ENCODE measurements around the gene ADGRL3.

Gene ADGRL3

GRCh38 chr4:61427099-61427817 lies 227.1 kb downstream of the ADGRL3 start:
- Mint-ChIP-seq H3K9me3 (peaks cover 10% of the 10 kb centered on the region), H3K27ac (no peak overlapping the region), H3K27me3 (no peaks in the 10 kb centered on the region), H3K4me3 (no peak overlapping the region), H3K4me1 (ENCODE audit: low read depth) (no peaks in the 10 kb centered on the region), H3K36me3 (ENCODE audit: low read depth) (no peaks in the 10 kb centered on the region)

- Mint-ChIP-seq H3K27ac (no peak overlapping the region), H3K9me3 (peaks cover 10% of the 10 kb centered on the region), H3K27me3 (no peaks in the 10 kb centered on the region), H3K4me3 (no peak overlapping the region), H3K36me3 (ENCODE audit: low read depth) (no peaks in the 10 kb centered on the region), H3K4me1 (ENCODE audit: low read depth) (no peaks in the 10 kb centered on the region)
Observed at GRCh38 chr4:61427818-61428495, 227.8 kb downstream of the ADGRL3 start.

- Mint-ChIP-seq H3K27me3 (no peaks in the 10 kb centered on the region), H3K9me3 (peaks cover 3% of the 10 kb centered on the region), H3K36me3 (ENCODE audit: low read depth) (no peaks in the 10 kb centered on the region), H3K27ac (no peak overlapping the region), H3K4me1 (ENCODE audit: low read depth) (no peaks in the 10 kb centered on the region), H3K4me3 (no peak overlapping the region)
Observed at GRCh38 chr4:61428950-61429349, 228.8 kb downstream of the ADGRL3 start.

GRCh38 chr4:61431131-61431530 lies 231.0 kb downstream of the ADGRL3 start:
- H3K4me1 Mint-ChIP-seq (ENCODE audit: low read depth), result no peaks in the 10 kb centered on the region
- H3K9me3 Mint-ChIP-seq, result peaks cover 3% of the 10 kb centered on the region

GRCh38 chr4:61437923-61438322 lies 237.8 kb downstream of the ADGRL3 start:
- Mint-ChIP-seq H3K36me3 (ENCODE audit: low read depth) (no peaks in the 10 kb centered on the region), H3K4me1 (ENCODE audit: low read depth) (no peaks in the 10 kb centered on the region), H3K9me3 (peaks cover 4% of the 10 kb centered on the region), H3K27me3 (no peaks in the 10 kb centered on the region), H3K27ac (no peak overlapping the region), H3K4me3 (no peak overlapping the region)

More at GRCh38 chr4:61431131-61431530, 231.0 kb downstream of the ADGRL3 start:
- H3K27me3 Mint-ChIP-seq, result no peaks in the 10 kb centered on the region
- no peak overlapping the region for H3K27ac Mint-ChIP-seq
- no peaks in the 10 kb centered on the region for H3K36me3 Mint-ChIP-seq (ENCODE audit: low read depth)
- H3K4me3 Mint-ChIP-seq, result no peak overlapping the region

- Mint-ChIP-seq H3K36me3 (ENCODE audit: low read depth) (no peaks in the 10 kb centered on the region), H3K9me3 (peaks cover 8% of the 10 kb centered on the region), H3K27ac (no peak overlapping the region), H3K4me1 (ENCODE audit: low read depth) (no peaks in the 10 kb centered on the region), H3K27me3 (no peaks in the 10 kb centered on the region), H3K4me3 (no peak overlapping the region)
Observed at GRCh38 chr4:61440321-61440720, 240.2 kb downstream of the ADGRL3 start.

GRCh38 chr4:61442936-61443335 lies 242.8 kb downstream of the ADGRL3 start:
- no peaks in the 10 kb centered on the region for H3K4me1 Mint-ChIP-seq (ENCODE audit: low read depth)
- no peaks in the 10 kb centered on the region for H3K36me3 Mint-ChIP-seq (ENCODE audit: low read depth)
- peaks cover 4% of the 10 kb centered on the region for H3K9me3 Mint-ChIP-seq
- H3K4me3 Mint-ChIP-seq, result no peak overlapping the region
- no peaks in the 10 kb centered on the region for H3K27me3 Mint-ChIP-seq
- no peak overlapping the region for H3K27ac Mint-ChIP-seq

GRCh38 chr4:61443813-61444510 lies 243.8 kb downstream of the ADGRL3 start:
- H3K27ac Mint-ChIP-seq, result no peak overlapping the region
- no peak overlapping the region for H3K4me3 Mint-ChIP-seq
- H3K27me3 Mint-ChIP-seq, result no peaks in the 10 kb centered on the region
- H3K9me3 Mint-ChIP-seq, result peaks cover 3% of the 10 kb centered on the region
- H3K4me1 Mint-ChIP-seq (ENCODE audit: low read depth), result no peaks in the 10 kb centered on the region
- H3K36me3 Mint-ChIP-seq (ENCODE audit: low read depth), result no peaks in the 10 kb centered on the region

- H3K36me3 Mint-ChIP-seq (ENCODE audit: low read depth), result no peaks in the 10 kb centered on the region
- no peaks in the 10 kb centered on the region for H3K27me3 Mint-ChIP-seq
- no peak overlapping the region for H3K27ac Mint-ChIP-seq
- H3K9me3 Mint-ChIP-seq, result peaks cover 3% of the 10 kb centered on the region
- H3K4me3 Mint-ChIP-seq, result no peak overlapping the region
- H3K4me1 Mint-ChIP-seq (ENCODE audit: low read depth), result no peaks in the 10 kb centered on the region
Observed at GRCh38 chr4:61445374-61446063, 245.4 kb downstream of the ADGRL3 start.

GRCh38 chr4:61446941-61447340 lies 246.8 kb downstream of the ADGRL3 start:
- Mint-ChIP-seq H3K27ac (no peak overlapping the region), H3K4me3 (no peak overlapping the region)

GRCh38 chr4:61447918-61448317 lies 247.8 kb downstream of the ADGRL3 start:
- Mint-ChIP-seq H3K4me1 (ENCODE audit: low read depth) (no peaks in the 10 kb centered on the region), H3K36me3 (ENCODE audit: low read depth) (no peaks in the 10 kb centered on the region), H3K4me3 (no peak overlapping the region), H3K27ac (no peak overlapping the region), H3K9me3 (peaks cover 4% of the 10 kb centered on the region), H3K27me3 (no peaks in the 10 kb centered on the region)

More at GRCh38 chr4:61446941-61447340, 246.8 kb downstream of the ADGRL3 start:
- Mint-ChIP-seq H3K27me3 (no peaks in the 10 kb centered on the region), H3K36me3 (ENCODE audit: low read depth) (no peaks in the 10 kb centered on the region), H3K4me1 (ENCODE audit: low read depth) (no peaks in the 10 kb centered on the region), H3K9me3 (peaks cover 3% of the 10 kb centered on the region)

GRCh38 chr4:61451935-61452334 lies 251.8 kb downstream of the ADGRL3 start:
- Mint-ChIP-seq H3K27ac (no peak overlapping the region), H3K4me1 (ENCODE audit: low read depth) (no peaks in the 10 kb centered on the region), H3K36me3 (ENCODE audit: low read depth) (no peaks in the 10 kb centered on the region), H3K9me3 (peaks cover 9% of the 10 kb centered on the region), H3K27me3 (no peaks in the 10 kb centered on the region), H3K4me3 (no peak overlapping the region)

GRCh38 chr4:61461956-61462355 lies 261.8 kb downstream of the ADGRL3 start:
- no peaks in the 10 kb centered on the region for H3K9me3 Mint-ChIP-seq
- no peaks in the 10 kb centered on the region for H3K27me3 Mint-ChIP-seq
- H3K4me3 Mint-ChIP-seq, result no peak overlapping the region
- no peaks in the 10 kb centered on the region for H3K4me1 Mint-ChIP-seq (ENCODE audit: low read depth)
- H3K36me3 Mint-ChIP-seq (ENCODE audit: low read depth), result no peaks in the 10 kb centered on the region
- no peak overlapping the region for H3K27ac Mint-ChIP-seq

- H3K36me3 Mint-ChIP-seq (ENCODE audit: low read depth), result no peaks in the 10 kb centered on the region
- H3K27ac Mint-ChIP-seq, result no peak overlapping the region
- H3K27me3 Mint-ChIP-seq, result no peaks in the 10 kb centered on the region
- no peaks in the 10 kb centered on the region for H3K4me1 Mint-ChIP-seq (ENCODE audit: low read depth)
- H3K9me3 Mint-ChIP-seq, result no peaks in the 10 kb centered on the region
- no peak overlapping the region for H3K4me3 Mint-ChIP-seq
Observed at GRCh38 chr4:61462451-61463326, 262.6 kb downstream of the ADGRL3 start.

All from stimulated activated naive CD8-positive, alpha-beta T cell treated with anti-CD3 and anti-CD28 coated beads, Interleukin-15, Interleukin-2, amounts not matched to agents 100 ng/mL and 50 ng/mL, for 24 hours (primary cell).